SHP77 treated with DMSO at 0.1 percent for 48 hours (cell line): Measurements from ENCODE around the gene DCTPP1.

ENCODE experiments used
- DNase-seq: peaks from one replicate; lab custom pipeline; 2025; lab: John Stamatoyannopoulos, UW

DCTPP1 gene

DNA sequence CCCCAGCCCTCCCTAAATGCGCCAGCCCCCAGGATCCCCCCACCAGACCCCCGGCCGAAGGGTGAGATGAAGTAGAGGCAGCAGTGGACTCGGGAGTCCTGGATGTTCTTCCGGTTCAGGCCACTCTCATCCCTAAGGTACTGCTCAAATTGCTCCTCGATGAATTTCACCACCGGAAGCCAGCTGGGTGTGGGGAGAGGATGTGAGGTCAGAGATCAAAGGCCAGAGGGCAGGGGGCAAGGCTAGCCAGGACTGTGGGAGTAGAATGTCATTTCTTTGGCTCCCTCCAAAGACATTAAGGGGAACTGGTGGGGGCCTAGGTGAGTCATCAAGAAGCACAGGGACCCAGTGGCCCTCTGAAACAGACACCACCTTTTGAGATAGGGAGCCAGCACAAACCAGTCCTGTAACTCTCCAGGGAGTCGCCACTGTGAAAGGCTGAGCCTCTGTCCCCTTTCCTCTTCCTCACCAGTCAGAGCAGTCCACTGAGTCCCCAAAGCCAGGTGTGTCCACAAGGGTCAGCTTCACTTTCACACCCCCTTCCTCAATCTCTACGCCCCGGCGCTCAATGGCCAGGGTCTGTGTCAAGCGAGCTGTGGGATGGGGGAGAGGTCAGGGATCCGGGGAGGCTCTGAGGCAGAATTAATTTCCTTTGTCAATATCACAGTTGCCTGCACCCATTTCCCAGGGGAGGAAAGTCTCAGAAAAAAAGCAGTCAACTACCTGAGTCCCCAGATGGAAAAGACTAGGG, 48.4 kb downstream of the DCTPP1 start:
- DNase-seq, result no peak

DNA sequence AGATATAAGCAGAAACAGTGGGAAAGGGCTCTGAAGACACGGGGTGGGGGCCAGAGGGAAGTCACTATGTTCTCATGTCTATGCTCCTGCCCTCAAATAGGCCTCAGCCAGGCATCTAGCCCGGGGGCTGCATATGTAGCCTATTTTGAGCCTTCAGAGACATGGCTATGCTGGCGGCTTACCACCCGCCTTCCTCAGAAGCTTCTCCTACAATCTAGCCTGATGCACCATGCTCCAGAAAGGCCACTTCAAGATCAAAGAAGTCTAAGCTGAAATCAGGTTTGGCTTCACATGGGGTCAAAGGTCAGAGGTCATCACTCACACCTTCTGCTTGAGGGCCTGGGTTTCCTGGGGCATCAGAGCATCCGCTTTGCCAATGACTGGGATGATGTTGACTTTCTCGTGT, 49.0 kb downstream of the DCTPP1 start:
- no peak for DNase-seq

DNA sequence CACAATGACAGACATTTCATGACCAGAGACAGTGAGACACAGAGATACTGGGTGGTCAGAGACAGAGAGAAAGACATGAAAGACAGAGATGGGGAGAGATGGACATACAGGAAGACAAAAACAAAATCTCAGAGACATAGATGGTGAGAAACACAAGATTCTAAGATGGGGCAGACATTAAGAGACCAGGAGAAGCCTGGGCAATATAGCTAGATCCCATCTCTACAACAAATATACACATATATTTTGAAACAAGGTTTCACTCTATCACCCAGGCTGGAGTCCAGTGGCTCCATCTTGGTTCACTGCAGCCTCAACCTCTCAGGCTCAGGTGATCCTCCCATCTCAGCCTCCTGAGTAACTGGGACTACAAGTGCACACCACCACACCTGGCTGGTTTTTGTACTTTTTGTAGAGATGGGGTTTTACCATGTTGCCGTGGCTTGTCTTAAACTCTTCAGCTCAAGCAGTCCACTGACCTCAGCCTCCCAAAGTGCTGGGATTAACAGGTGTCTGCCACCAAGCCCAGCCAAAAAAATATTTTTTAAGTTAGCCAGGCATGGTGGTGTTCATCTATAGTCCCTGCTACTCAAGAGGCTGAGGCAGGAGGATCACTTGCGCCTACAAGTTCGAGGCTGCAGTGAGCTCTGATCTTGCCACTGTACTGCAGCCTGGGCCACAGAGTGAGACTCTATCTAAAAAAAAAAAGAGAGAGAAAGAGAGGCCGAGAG, 49.6 kb downstream of the DCTPP1 start:
- DNase-seq, result no peak

DNA sequence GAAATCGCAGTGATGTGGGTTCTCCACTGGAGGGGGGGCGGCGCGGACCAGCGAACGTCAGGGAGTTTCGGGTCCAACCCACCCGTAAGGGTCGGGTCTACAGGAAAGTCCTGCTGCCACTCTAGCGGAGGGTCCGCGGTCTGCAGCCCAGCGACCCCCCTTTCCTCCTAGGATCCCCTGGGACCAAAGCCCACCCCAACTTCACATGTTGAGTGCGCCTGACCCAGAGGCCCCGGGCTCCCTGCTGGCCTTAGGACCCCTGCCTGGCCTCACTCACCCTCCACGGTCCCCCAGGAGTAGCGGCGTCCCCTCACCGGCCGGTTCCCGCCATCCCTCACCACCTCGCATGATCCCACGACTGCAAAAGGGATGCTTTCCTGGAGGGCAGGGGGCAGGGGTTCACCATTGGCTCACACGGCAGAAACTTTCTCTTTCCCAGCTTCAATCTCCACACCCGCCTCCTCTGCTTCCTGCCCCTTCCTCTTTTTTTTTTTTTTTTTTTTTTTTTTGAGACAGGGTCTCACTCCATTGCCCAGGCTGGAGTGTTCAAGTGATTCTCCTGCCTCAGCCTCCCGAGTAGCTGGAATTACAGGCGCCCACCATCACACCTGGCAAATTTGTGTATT, 50.6 kb downstream of the DCTPP1 start:
- no peak for DNase-seq

DNA sequence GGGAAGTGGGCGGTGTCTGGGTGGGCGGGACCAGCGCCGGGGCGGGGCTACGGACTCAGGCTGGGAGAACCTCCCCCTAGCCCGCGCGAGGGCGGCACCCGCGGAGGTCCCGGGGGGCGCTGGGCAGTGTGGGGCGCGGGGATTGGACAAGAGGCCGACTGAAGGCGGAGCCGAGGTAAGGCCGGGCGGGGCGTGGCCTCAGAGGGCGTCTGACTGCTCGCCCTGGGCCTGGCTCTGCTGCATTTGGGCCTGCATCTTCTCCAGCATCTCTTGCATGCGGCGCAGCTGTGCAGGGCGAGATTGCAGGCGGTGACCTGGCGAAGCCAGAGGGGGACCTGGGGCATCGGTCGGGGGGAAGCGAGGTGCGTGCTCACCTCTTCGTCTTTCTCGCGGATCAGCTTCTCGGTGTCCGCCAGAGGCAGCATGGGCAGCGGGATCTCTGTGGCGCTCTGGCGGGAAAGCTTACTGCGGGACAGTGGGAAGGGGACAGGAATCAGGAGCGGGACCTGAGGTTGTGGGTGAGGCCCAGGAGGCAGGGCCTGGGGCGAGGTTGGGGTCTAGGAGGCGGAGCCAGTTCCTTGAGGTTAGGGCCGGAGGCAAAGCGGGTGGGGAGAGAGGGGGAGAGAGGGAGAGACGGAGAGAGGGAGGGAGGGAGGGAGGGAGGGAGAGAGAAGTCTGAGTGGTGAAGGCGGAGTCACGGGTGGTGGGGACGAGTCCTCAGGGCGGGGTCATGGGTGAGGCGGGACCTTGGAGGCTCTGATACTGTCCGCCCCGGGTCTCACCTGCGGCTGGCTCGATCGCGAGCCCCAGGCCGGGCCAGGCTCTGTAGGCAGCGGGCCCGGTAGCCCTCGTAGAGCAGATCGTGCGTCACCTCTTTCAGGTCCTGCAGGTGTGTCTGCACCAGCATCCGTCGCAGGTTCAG, 51.3 kb downstream of the DCTPP1 start:
- peak; percentile 93 for DNase-seq

DNA sequence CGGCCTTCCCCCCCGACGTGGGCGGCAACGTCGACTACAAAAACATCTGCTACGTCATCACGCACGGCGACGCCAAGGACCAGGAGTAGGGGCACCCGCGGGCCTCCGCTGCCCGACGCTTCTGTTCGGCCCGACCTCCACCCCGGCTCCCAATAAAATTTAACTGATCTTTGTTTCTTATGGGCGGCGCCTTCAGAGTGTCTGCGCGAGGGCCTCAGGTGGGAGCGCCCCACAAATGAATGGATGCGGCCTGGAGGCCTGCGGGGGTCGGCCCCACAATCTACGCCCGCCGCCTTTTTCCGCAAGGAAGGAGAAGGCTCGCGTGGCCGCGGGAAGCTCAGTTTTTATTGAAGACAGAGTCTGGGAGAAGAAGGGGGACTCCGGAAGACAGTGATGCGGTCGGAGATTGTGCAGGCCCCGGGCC, 52.0 kb downstream of the DCTPP1 start:
- DNase-seq, result peak; percentile 81

DNA sequence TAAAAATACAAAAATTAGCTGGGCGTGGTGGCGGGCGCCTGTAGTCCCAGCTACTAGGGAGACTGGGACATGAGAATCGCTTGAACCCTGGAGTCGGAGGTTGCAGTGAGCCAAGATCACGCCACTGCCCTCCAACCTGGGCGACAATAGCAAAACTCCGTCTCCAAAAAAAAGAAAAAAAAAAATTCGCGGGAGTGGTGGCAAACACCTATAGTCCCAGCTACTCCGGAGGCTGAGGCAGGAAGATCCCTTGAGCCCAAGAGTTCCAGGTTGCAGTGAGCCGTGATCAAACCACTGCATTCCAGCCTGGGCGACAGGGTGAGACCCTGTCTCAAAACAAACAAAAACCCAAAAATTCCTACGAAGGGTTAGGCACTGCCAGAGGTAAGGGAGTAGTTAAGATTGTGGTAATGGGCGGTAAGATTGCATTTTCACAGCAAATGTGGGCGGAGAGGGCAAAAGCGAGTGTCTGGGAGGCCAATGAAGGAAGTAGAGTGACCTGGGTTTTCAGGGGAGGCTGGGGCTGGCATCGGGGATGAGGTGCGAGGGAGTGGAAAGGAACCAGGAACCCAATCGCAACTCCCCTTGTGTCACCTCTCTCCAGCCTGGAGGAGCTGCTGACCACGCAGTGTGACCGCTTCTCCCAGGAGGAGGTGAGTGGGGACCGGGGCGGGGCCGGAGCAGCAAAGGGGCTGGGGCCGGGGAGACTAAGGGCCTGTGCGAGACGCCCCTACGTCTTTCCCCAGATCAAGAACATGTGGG, 52.6 kb downstream of the DCTPP1 start:
- DNase-seq, result peak; percentile 75

DNA sequence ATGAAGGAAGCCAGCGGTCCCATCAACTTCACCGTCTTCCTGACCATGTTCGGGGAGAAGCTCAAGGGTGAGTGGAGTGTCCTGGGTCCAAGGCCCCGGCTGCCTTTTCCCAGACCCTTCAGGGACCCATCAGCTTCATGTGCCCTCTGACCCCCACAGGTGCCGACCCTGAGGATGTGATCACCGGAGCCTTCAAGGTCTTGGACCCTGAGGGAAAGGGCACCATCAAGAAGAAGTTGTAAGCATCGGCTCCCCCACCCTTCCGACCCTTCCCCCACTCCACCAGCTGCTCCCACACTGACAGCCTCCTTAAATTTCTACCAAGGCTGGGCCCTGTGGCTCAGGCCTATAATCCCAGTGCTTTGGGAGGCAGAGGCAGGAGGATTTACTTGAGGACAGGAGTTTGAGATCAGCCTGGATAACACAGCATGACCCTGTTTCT, 53.3 kb downstream of the DCTPP1 start:
- DNase-seq, result no peak

DNA sequence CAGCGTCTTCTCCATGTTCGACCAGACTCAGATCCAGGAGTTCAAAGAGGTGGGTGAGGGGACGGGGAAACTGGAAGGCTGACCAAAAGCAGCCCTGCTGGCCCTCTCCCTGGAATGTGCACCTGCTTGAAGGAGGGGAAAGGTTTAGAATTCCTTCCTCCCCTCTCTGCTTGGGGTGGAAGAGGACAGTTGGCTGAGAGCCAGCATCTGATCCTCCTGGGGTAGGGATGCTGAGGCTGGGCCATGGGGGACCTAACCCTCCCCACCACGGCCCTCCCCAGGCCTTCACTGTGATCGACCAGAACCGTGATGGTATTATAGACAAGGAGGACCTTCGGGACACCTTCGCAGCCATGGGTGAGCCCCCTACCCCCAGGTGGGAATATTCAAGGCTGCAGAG, 54.0 kb downstream of the DCTPP1 start:
- no peak for DNase-seq

DNA sequence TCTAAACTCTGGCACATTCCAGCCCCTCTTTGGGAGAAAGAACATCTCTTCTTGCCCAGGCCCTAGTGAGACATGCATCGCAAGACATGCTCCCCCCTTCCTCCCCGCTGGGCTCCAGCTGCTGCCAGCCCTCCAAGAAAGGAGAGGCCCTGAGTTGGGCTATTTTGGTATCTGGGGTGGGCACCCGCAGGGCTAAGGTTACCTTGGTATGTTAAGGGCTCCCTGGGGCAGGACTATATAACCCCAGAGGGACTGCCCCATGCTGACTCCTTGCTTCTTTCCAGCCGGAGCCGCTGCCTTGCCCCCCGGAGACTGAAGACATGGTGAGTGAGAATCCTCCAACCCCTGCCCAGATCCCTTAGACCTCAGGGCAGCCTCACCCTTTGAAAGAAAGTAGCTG, 55.3 kb downstream of the DCTPP1 start, which contains the start of gene MYL11:
TSS of gene MYL11 (plus strand) at position 265 of the 400 bp plus-strand sequence. CDS start at position 321, 56 bp downstream.
- DNase-seq, result no peak
